GM21515 (cell line): ENCODE data around the gene PPP2R3A.

Experiments used
- ATAC-seq: cut with Tn5 transposase; IDR thresholded peaks from one replicate; pipeline ENCODE4 v1.9.1; 2021; ENCODE audit not compliant: unreplicated experiment

Gene PPP2R3A

GRCh38 chr3:135966962-135967274 lies 1.4 kb downstream of the PPP2R3A start:
- no peak for ATAC-seq

DNA sequence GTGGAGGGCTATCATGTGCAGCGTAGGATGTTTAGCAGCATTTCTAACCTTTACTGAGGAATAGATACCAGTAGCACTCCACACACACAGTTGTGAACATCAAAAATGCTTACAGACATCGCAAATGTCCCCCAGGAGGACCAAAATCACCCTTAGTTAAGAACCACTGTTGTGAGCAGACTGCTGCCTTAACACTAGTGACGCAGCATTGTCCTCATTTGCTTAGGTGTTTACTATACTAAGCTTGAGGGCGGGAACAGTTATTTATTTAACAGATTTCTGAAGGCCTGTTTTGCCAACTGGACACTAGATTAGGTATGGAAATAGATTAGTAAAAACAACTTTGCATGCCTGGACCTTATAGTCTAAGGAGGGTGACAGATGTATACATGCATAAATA lies 2.3 kb downstream of the PPP2R3A start:
- no peak for ATAC-seq

DNA sequence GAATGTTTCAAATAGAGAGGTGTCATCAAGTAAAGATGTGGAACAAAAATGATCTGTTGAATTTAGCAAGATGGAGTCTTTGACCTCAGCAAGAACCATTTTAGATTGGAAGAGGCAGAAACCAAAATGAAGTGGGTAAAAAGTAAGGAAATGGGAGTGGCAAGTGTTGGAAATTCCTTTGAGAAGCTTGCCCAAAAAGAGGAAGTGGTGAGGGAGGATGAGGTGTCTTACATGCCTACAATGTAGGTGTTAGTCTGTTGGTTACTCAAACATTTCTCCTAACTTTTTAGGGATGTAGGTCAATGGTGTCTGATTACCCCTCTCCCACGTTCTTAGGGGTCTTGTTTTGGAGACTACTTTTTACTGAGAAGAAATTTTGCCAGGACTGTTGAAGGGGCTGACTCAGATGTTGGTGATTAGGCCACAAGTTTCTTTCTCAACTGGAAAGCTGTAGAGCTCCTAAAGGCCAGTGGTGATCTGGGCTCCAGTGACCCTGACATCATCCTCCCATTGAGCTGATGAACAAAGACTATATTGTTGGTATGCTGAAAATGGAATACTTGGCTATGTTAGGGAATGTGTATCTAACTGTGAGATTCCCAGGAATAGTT lies 5.1 kb downstream of the PPP2R3A start:
- ATAC-seq, result no peak

- no peak for ATAC-seq
Observed at GRCh38 chr3:135973841-135974240, 8.3 kb downstream of the PPP2R3A start.

- ATAC-seq, result no peak
Observed at GRCh38 chr3:135975053-135975452, 9.5 kb downstream of the PPP2R3A start.

GRCh38 chr3:135975536-135975935 lies 10.0 kb downstream of the PPP2R3A start:
- no peak for ATAC-seq

DNA sequence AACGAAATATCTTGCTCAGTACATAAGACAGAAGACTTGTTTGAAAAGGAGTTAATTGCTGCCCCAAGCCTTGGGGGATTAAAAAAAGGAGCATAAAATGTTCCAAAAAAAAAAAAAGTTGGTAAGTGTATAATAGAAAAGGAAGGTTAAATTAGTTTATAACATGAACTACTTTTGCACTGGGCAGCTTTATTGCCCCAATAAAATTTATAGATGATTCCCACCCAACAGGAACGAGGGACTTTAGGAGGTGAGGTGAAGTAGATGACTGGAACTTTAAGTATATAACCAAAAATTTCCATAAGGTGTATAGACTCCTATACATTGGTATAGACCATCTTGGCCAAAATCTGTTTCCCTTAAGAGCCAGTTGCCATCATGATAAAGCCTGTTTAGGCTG lies 14.8 kb downstream of the PPP2R3A start:
- no peak for ATAC-seq

DNA sequence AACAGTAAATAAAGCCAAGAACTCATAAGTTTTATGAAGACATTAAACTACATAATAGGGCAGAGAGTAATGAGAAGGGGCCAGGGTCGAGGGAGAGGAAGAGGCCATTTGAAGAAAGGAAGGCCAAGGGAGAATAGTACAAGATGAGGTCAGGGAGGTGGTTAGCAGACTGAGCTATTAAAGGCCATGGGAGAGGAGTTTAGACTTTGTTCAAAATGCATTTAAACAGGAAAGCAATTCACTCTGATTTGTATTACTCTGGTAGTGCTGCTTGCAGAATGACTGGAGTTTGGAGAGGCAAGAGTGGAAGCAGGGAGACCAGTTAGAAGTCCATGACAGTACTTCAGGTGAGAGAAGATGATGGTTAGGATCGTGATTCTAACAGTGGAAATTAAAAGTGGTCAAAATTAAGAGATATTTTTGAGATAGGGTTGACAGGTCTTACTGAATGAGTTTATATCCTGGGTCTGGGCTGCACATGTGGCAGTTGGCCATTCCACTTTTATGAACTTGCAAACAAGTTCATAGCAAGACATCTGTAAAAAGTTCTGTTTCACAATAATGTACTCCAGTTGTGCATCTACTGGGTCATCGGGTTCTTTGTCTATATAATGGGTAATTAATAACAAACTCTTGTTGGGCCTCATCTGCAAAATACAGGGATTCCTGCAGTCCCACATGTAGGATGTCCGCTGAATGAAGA lies 16.3 kb downstream of the PPP2R3A start:
- ATAC-seq, result no peak

- no peak for ATAC-seq
Observed at GRCh38 chr3:135982404-135982761, 16.9 kb downstream of the PPP2R3A start.

- no peak for ATAC-seq
Observed at GRCh38 chr3:135982922-135983581, 17.5 kb downstream of the PPP2R3A start.

DNA sequence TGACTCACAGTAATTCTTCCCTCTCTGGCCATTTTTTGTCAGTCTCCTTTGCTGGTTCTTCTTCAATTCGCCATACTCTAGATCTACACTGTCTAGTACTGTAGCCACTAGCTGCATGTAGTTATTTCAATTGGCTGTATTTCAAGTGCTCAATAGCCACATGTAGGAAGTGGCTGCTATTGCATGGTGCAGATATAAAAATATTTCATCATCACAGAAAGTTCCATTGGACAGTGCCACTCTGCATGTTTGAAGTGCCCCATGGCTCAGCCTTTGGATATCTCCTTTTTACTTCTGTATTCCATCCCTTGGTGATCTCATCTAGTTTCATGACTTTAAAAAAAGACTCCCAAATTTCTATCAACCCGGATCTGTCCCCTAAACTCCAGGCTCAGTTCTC lies 22.1 kb downstream of the PPP2R3A start:
- no peak for ATAC-seq

- no peak for ATAC-seq
Observed at GRCh38 chr3:135989242-135989641, 23.7 kb downstream of the PPP2R3A start.

GRCh38 chr3:135990903-135991302 lies 25.4 kb downstream of the PPP2R3A start:
- ATAC-seq, result no peak

- no peak for ATAC-seq
Observed at GRCh38 chr3:135991621-135992020, 26.1 kb downstream of the PPP2R3A start.

GRCh38 chr3:135992072-135992471 lies 26.5 kb downstream of the PPP2R3A start:
- ATAC-seq, result no peak

GRCh38 chr3:135994708-135995337 lies 29.3 kb downstream of the PPP2R3A start:
- no peak for ATAC-seq

DNA sequence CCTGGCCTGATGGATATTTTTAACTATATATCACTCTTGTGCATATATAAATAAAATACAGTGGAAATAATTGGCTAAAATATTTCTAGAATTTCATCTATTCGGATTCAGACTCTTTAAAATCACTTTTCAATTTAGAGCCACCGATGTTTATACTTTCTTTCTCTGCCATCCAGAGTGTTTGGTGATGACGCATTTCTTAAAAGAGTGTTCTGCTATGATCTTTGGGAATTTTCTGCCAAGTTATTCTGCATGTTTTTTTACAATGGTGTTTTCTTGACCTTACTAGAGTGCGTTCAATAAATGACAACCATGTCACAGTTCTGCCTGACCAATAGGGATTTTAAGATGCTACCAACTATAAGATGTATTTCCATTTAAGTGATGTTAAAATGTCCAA lies 30.2 kb downstream of the PPP2R3A start:
- ATAC-seq, result no peak

GRCh38 chr3:135997554-135998320 lies 32.2 kb downstream of the PPP2R3A start:
- ATAC-seq, result no peak

DNA sequence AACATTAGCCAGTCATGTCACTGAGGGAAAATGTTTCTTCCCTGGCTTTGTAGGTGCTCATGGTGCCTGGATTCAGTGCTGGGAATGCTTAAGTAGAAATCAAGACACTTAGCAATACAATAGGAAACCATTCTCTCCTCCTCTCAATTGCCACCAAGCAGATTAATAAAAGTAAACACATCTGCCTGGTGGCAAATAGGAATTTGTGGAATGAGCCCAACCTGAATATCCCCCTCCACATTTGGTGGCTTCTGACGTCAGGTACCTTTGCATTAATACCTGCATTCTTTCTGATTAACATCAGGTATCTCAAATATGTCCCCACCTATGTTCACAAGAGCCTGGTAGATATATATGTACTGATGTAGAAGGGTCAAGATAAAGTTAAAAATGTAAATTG lies 42.7 kb downstream of the PPP2R3A start:
- no peak for ATAC-seq

DNA sequence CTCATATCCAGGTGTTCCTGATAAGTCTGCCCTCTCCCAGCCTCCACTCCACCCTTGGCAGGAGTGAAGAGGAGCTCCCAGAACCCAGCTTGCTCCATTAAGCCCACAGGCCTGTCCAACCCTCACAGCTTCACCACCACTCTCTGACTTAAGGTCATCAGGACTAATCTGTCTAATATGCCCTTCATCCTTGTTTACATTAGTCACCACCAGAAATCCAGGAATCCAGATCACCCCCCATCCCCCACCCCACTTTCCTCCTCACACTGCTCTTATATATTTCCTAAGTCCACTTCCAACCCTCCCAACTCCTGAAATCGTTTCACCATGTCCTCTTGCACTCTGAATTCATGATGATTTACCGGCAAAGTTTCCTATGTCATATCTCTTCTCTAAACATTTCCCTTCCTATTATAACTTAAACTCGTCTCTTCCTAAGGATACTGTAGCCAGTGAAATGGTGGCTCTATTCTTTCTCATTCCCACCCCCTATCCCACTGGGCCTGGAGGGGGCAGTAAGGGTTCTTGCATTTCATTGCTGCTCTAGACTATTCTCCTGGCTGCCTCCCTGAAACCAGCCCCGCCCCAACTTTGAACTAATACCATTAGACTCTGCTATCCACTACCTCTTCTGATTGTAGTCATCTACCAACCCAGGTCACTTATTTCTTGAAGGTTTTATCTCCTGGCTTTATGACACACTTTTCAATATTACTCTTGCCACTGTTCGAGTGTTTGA lies 43.4 kb downstream of the PPP2R3A start:
- ATAC-seq, result no peak

DNA sequence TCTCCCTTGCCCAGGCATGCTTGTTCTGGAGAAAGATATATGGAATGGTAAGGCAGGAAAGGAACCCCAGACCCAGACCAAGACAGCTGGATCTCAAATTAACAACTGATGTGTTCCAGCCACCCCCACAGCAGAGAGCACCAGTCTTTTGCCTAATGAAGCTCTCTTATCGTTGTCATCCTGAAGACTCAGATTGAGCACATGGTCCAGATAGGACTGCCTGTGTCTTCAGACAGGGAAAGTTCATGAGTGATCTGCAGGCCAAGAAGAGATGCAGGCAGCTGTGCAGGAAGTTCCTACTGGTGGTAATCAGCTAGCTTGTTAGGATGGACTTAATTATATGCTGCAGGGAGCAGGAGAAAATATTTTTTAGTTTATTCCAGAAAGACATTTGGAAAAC lies 53.3 kb downstream of the PPP2R3A start:
- ATAC-seq, result no peak
